K562 (cell line): ENCODE measurements around the gene RUNDC1. TPM values are rescaled to one million over a fixed set of nuclear protein-coding genes. Genes with fewer than 3 reads are reported as not detected.

Experiments used
- EP400 ChIP-seq: fragments of 450-650 bp; IDR thresholded peaks from 2 replicates; pipeline ENCODE4 v1.6.1; 2017; ENCODE audit warnings: antibody characterized with exemption, mild to moderate bottlenecking, moderate library complexity
- ETV1 ChIP-seq: fragments of 450-650 bp; conservative IDR thresholded peaks from 2 replicates; pipeline ENCODE4 v1.6.1; 2016; ENCODE audit warnings: missing genetic modification characterization, control low read depth, low read depth, missing compliant biosample characterization
- FOSL1 ChIP-seq: fragments of 200-800 bp; sonication (Bioruptor generic); conservative IDR thresholded peaks from 2 replicates; pipeline ENCODE4 v1.6.1; 2016; ENCODE audit warnings: missing genetic modification characterization, missing compliant biosample characterization
- FUS ChIP-seq: fragments of 200-400 bp; formaldehyde crosslinking; optimal IDR thresholded peaks from 2 replicates; pipeline ENCODE3; 2017; ENCODE audit warnings: low read depth, low read length
- HDAC1 ChIP-seq, 2 experiments: fragments of 450-650 bp; IDR thresholded peaks; 2 replicates each; pipeline ENCODE4 v1.6.1; 2016 to 2017; ENCODE audit warnings: inconsistent platforms in 1 of 2, mild to moderate bottlenecking in 1 of 2, moderate library complexity in 1 of 2
- PTTG1 ChIP-seq: fragments of 450-650 bp; IDR thresholded peaks from 2 replicates; pipeline ENCODE4 v1.6.1; 2016; ENCODE audit warnings: low read depth, mild to moderate bottlenecking, missing genetic modification characterization, missing compliant biosample characterization
- RBBP5 ChIP-seq: fragments of 200-600 bp; sonication (generic); IDR thresholded peaks from 2 replicates; pipeline ENCODE4 v1.6.1; 2012; ENCODE audit warnings: borderline replicate concordance, mild to moderate bottlenecking, low read length, control low read depth, inconsistent platforms; ENCODE audit not compliant: insufficient read depth, poor library complexity, severe bottlenecking
- RCOR1 ChIP-seq, 2 experiments: IDR thresholded peaks; 2 replicates each; pipeline ENCODE4 v1.6.1; 2012; ENCODE audit warnings: low read depth in 2 of 2, low read length in 2 of 2, borderline replicate concordance in 1 of 2, improper control_type of control experiment in 1 of 2
- SAFB2 ChIP-seq: fragments of 200-400 bp; formaldehyde crosslinking; IDR thresholded peaks from 2 replicates; pipeline ENCODE4 v1.6.1; 2018; ENCODE audit warnings: borderline replicate concordance, low read length, low read depth, moderate library complexity; ENCODE audit not compliant: severe bottlenecking
- TSC22D4 ChIP-seq: fragments of 450-650 bp; IDR thresholded peaks from 2 replicates; pipeline ENCODE4 v1.6.1; 2016; ENCODE audit warnings: missing genetic modification characterization, missing biosample characterization, control low read depth
- ZNF354B ChIP-seq: fragments of 250-450 bp; sonication (Bioruptor Pico); IDR thresholded peaks from 2 replicates; pipeline ENCODE4 v1.4.0; 2020
- polyA plus RNA-seq, 8 experiments: library from polyadenylated mRNA; depleted of rRNA in 4 of 8; stranded (reverse) in 5 of 8; unstranded in 3 of 8; fragments of >200 nt; fragmentation: Nextera tagmentation in 2 of 8; fragmentation: Illumina TruSeq in 1 of 8; extraction: Ambion mirVana in 2 of 8; extraction: Trizol in 1 of 8; gene quantifications; 2 replicates each; pipeline versions ENCODE4 v1.2.1 to v1.2.3, GENCODE V29; 2011 to 2014; ENCODE audit warnings: inconsistent platforms in 1 of 8, missing spikeins in 1 of 8
- total RNA-seq, 7 experiments: library from RNA; depleted of rRNA in 6 of 7; stranded (reverse); fragments of >200 nt in 6 of 7; fragmentation: Illumina TruSeq in 2 of 7; extraction: Trizol in 2 of 7; gene quantifications; 2 replicates each; pipeline versions ENCODE4 v1.2.1 to v1.2.3, GENCODE V29; 2011 to 2021; ENCODE audit warnings: low replicate concordance in 1 of 7
- TF ChIP-seq, protein P1 (sequence below): sonication (generic); formaldehyde crosslinking; IDR thresholded peaks from 2 replicates; pipeline ENCODE4 v1.5.0; 2020; ENCODE audit warnings: missing genetic modification reagents
- TF ChIP-seq, protein P2 (sequence below), 2 experiments: IDR thresholded peaks in 1 of 2; conservative IDR thresholded peaks in 1 of 2; 2 replicates each; pipeline ENCODE4 v1.6.1; 2016; ENCODE audit warnings: low read depth in 2 of 2, mild to moderate bottlenecking in 1 of 2, missing compliant biosample characterization in 1 of 2, missing genetic modification characterization in 1 of 2, moderate library complexity in 1 of 2
- TF ChIP-seq, protein P3 (sequence below): sonication (generic); formaldehyde crosslinking; IDR thresholded peaks from 2 replicates; pipeline ENCODE4 v1.8.0; 2022; ENCODE audit warnings: mild to moderate bottlenecking, missing genetic modification reagents
- TF ChIP-seq, protein P4 (sequence below): fragments of 200-800 bp; sonication (Bioruptor generic); IDR thresholded peaks from 2 replicates; pipeline ENCODE4 v1.6.1; 2017; ENCODE audit warnings: missing genetic modification characterization, missing compliant biosample characterization
- TF ChIP-seq, protein P5 (sequence below): fragments of 250-450 bp; sonication (Bioruptor Pico); IDR thresholded peaks from 2 replicates; pipeline ENCODE4 v1.5.0; 2021; ENCODE audit warnings: mild to moderate bottlenecking, borderline replicate concordance

The RUNDC1 gene
- total and polyA plus RNA-seq, 9 of the 15 experiments (the other 6 are each of a cell fraction or from before 2014, with no cell fraction given): 3.4 to 12.6 (median 9.4) TPM

DNA sequence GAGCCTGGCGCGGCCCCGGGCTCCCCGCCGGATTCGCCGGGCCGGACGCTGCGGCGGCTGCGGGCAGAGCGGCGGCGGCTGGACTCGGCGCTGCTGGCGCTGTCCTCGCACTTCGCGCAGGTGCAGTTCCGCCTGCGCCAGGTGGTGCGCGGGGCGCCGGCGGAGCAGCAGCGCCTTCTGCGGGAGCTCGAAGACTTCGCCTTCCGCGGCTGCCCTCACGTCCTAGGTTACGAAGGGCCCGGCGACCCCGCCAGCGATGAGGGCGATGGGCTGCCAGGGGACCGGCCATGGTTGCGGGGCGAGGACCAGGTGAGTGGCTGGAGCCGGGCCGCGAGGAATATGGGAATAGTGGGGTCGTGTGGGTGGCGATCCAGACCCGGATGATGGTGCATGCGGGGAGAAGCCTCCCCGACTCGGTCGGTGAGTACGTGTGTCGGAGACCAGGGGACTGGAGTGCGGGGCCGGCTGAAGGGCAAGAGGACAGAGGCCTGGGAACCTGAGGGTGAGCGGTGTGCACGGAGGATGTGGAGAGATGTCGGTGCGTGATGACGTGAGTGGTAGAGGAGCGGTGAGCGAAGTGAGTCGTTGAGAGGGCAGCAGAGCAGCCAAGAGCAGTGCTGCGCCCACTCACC, 517 bp downstream of the RUNDC1 start (continued):
- no peak for TF ChIP-seq PTTG1 (tag)
- TF ChIP-seq, protein P1, sequence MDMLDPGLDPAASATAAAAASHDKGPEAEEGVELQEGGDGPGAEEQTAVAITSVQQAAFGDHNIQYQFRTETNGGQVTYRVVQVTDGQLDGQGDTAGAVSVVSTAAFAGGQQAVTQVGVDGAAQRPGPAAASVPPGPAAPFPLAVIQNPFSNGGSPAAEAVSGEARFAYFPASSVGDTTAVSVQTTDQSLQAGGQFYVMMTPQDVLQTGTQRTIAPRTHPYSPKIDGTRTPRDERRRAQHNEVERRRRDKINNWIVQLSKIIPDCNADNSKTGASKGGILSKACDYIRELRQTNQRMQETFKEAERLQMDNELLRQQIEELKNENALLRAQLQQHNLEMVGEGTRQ (CRISPR knock-in tag): no peak
- TF ChIP-seq, protein P2, sequence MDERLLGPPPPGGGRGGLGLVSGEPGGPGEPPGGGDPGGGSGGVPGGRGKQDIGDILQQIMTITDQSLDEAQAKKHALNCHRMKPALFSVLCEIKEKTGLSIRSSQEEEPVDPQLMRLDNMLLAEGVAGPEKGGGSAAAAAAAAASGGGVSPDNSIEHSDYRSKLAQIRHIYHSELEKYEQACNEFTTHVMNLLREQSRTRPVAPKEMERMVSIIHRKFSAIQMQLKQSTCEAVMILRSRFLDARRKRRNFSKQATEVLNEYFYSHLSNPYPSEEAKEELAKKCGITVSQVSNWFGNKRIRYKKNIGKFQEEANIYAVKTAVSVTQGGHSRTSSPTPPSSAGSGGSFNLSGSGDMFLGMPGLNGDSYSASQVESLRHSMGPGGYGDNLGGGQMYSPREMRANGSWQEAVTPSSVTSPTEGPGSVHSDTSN (CRISPR knock-in tag; IDR thresholded peaks at IDR 0.05; ENCODE audit: low read depth): no peak
- TF ChIP-seq, protein P2 (tag; conservative IDR thresholded peaks at IDR 0.05; ENCODE audit: low read depth): no peak
- TF ChIP-seq, protein P3, sequence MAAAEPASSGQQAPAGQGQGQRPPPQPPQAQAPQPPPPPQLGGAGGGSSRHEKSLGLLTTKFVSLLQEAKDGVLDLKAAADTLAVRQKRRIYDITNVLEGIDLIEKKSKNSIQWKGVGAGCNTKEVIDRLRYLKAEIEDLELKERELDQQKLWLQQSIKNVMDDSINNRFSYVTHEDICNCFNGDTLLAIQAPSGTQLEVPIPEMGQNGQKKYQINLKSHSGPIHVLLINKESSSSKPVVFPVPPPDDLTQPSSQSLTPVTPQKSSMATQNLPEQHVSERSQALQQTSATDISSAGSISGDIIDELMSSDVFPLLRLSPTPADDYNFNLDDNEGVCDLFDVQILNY (CRISPR knock-in tag): 0 out of 2 replicates have a peak, but pooled peaks have one; percentile 37
- no peak for TF ChIP-seq ZNF354B (CRISPR knock-in tag)
- peak in 1 of 2 experiments; percentile 71; a peak in 2 of 4 replicates for TF ChIP-seq HDAC1 (IDR thresholded peaks at IDR 0.05)
- TF ChIP-seq SAFB2: no peak
- no peak for TF ChIP-seq RCOR1 (IDR thresholded peaks at IDR 0.05; ENCODE audit: borderline replicate concordance in 1 of 2, low read depth in 2 of 2, low read length in 2 of 2)
- TF ChIP-seq TSC22D4 (tag): no peak
- peak; percentile 92 for TF ChIP-seq RBBP5
- 0 out of 2 replicates have a peak, but pooled peaks have one; percentile 12 for TF ChIP-seq FOSL1
- TF ChIP-seq EP400: peak; percentile 44; the same call in 1 of the 2 replicates
- TF ChIP-seq ETV1: no peak
- TF ChIP-seq, protein P4, sequence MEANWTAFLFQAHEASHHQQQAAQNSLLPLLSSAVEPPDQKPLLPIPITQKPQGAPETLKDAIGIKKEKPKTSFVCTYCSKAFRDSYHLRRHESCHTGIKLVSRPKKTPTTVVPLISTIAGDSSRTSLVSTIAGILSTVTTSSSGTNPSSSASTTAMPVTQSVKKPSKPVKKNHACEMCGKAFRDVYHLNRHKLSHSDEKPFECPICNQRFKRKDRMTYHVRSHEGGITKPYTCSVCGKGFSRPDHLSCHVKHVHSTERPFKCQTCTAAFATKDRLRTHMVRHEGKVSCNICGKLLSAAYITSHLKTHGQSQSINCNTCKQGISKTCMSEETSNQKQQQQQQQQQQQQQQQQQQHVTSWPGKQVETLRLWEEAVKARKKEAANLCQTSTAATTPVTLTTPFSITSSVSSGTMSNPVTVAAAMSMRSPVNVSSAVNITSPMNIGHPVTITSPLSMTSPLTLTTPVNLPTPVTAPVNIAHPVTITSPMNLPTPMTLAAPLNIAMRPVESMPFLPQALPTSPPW: no peak
- peak; percentile 46 for TF ChIP-seq FUS
- TF ChIP-seq, protein P5, sequence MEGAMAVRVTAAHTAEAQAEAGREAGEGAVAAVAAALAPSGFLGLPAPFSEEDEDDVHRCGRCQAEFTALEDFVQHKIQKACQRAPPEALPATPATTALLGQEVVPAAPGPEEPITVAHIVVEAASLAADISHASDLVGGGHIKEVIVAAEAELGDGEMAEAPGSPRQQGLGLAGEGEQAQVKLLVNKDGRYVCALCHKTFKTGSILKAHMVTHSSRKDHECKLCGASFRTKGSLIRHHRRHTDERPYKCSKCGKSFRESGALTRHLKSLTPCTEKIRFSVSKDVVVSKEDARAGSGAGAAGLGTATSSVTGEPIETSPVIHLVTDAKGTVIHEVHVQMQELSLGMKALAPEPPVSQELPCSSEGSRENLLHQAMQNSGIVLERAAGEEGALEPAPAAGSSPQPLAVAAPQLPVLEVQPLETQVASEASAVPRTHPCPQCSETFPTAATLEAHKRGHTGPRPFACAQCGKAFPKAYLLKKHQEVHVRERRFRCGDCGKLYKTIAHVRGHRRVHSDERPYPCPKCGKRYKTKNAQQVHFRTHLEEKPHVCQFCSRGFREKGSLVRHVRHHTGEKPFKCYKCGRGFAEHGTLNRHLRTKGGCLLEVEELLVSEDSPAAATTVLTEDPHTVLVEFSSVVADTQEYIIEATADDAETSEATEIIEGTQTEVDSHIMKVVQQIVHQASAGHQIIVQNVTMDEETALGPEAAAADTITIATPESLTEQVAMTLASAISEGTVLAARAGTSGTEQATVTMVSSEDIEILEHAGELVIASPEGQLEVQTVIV: no peak
